PFSK-1 (cell line): ENCODE results near the gene MYL3.

Experiments
- FOXP2 ChIP-seq: optimal IDR thresholded peaks from 2 replicates; pipeline ENCODE3; 2011; ENCODE audit warnings: borderline replicate concordance, control low read depth, inconsistent platforms; ENCODE audit not compliant: insufficient read depth; ENCODE audit errors: extremely low read length, extremely low read depth
- POLR2AphosphoS5 ChIP-seq: IDR thresholded peaks from 2 replicates; pipeline ENCODE4 v1.6.1; 2012; ENCODE audit warnings: low read depth, mild to moderate bottlenecking, control low read depth, low read length, moderate library complexity
- REST ChIP-seq, 2 experiments: IDR thresholded peaks; 2 replicates each; pipeline versions ENCODE4 v1.6.1 to v1.8.0; 2011 to 2012; ENCODE audit warnings: low read depth in 2 of 2, low read length in 2 of 2, control low read depth in 1 of 2, inconsistent platforms in 1 of 2, mild to moderate bottlenecking in 1 of 2, moderate library complexity in 1 of 2; ENCODE audit not compliant: insufficient read depth in 1 of 2
- SIN3A ChIP-seq: IDR thresholded peaks from 2 replicates; pipeline ENCODE4 v1.6.1; 2012; ENCODE audit warnings: mild to moderate bottlenecking, low read length, moderate library complexity, borderline replicate concordance; ENCODE audit not compliant: insufficient read depth
- TAF1 ChIP-seq: IDR thresholded peaks from 2 replicates; pipeline ENCODE4 v1.6.1; 2012; ENCODE audit warnings: low read length, control low read depth, borderline replicate concordance; ENCODE audit not compliant: insufficient read depth

MYL3 gene

GRCh38 chr3:46908294-46908985, 45.2 kb upstream of the MYL3 start:
- no peak for TF ChIP-seq SIN3A

DNA sequence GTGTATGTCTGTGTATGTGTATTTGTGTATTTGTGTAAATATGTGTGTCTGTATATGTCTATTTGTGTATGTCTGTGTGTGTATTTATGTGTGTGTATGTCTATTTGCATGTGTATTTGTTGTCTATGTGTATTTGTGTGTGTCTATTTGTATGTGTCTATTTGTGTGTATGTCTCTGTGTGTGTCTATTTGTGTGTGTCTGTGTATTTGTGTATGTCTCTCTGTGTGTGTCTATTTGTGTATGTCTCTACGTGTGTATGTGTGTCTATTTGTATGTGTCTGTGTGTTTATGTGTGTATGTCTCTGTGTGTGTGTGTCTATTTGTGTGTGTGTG, 44.7 kb upstream of the MYL3 start:
- TF ChIP-seq SIN3A (no peak), POLR2AphosphoS5 (no peak), TAF1 (no peak), FOXP2 (no peak), REST (IDR thresholded peaks at IDR 0.05; ENCODE audit: insufficient read depth in 1 of 2, low read depth in 2 of 2, low read length in 2 of 2) (no peak)

DNA sequence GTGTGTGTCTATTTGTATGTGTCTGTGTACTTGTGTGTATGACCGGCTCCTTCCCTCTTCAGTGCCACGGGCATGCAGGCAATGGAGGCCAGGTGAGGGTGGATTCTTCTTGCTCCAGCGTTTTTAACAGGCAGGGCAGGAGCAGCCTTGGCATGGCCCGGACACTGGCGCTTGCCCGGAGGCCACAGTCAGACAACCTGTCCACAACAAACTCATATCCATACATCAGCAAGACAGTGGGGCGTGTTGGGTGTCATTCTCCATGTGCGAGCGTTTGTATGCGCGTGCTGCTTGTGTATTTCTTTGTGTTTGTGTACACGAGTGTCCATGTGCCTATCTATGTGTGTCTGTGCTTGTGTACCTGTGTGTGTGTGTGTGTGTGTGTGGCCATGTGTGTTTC, 44.0 kb upstream of the MYL3 start:
- TF ChIP-seq FOXP2 (no peak), REST (IDR thresholded peaks at IDR 0.05; ENCODE audit: insufficient read depth in 1 of 2, low read depth in 2 of 2, low read length in 2 of 2) (no peak), POLR2AphosphoS5 (no peak), TAF1 (no peak), SIN3A (no peak)

GRCh38 chr3:46906471-46907058, 43.3 kb upstream of the MYL3 start:
- TF ChIP-seq TAF1, result no peak
- no peak for TF ChIP-seq FOXP2
- no peak for TF ChIP-seq REST (IDR thresholded peaks at IDR 0.05; ENCODE audit: insufficient read depth in 1 of 2, low read depth in 2 of 2, low read length in 2 of 2)
- TF ChIP-seq POLR2AphosphoS5, result no peak
- TF ChIP-seq SIN3A, result no peak

DNA sequence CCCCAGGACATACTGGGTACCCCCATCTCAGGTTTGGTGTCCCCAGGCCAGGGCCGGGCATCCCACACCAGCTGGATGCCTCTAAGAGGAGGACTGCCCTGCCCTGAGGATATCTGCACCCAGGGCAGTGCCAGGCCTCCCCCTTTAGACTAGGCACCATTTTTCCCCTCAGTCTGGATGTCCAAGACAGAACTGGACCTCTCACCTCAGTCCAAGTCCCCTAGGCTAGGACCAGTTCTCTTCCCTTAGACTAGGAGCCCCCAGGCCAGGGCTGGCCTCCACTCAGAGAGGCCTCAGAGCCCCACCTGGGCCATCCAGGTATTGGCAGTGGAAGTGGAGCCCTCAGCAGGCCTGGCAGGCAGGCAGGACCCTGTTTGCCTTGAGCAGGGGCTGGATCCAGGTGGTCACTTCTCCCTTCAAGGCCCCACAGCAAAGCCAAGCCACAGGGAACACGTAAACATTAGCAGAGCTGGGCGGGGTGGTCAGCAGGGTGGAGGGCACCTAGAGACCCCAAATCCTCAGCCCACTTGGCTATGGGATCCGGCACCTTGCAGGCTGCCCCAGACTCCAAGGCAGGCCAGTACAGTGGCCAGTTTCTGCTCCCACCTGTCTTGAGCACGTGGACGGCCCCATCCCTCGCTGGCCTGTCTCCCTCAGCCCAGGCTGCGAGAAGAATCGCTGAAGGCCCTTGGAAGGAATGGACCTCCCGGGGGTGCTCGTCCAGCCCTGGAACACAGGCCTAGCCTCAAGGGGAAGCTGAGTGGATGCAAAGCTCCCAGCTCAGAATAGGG, 42.6 kb upstream of the MYL3 start:
- TF ChIP-seq POLR2AphosphoS5 (no peak), REST (IDR thresholded peaks at IDR 0.05; ENCODE audit: insufficient read depth in 1 of 2, low read depth in 2 of 2, low read length in 2 of 2) (no peak), FOXP2 (no peak), SIN3A (no peak), TAF1 (no peak)
